K562 (cell line): Measurements from ENCODE around the gene AGT.

Source experiments
- CBX3 ChIP-seq, 2 experiments: IDR thresholded peaks; 1 replicate in 1 of 2; 2 replicates in 1 of 2; pipeline ENCODE4 v1.6.1; 2012; ENCODE audit warnings: inconsistent platforms in 2 of 2, low read length in 2 of 2, borderline replicate concordance in 1 of 2, control low read depth in 1 of 2
- CTCF ChIP-seq, 3 experiments: IDR thresholded peaks in 2 of 3; conservative IDR thresholded peaks in 1 of 3; 2 replicates each; pipeline ENCODE4 v1.5.1; 2011 to 2012; ENCODE audit warnings: low read length in 3 of 3, mild to moderate bottlenecking in 3 of 3, control low read depth in 2 of 3, improper control_type of control experiment in 1 of 3, inconsistent platforms in 1 of 3, low read depth in 1 of 3, mixed read lengths in 1 of 3, moderate library complexity in 1 of 3; ENCODE audit not compliant: insufficient read depth in 2 of 3
- FOXK1 ChIP-seq: sonication (generic); formaldehyde crosslinking; IDR thresholded peaks from 2 replicates; pipeline ENCODE4 v1.8.0; 2022; ENCODE audit warnings: missing genetic modification reagents, mild to moderate bottlenecking, borderline replicate concordance
- FOXM1 ChIP-seq, 2 experiments: fragments of 450-650 bp in 1 of 2; sonication (generic) in 1 of 2; formaldehyde crosslinking in 1 of 2; IDR thresholded peaks; 2 replicates each; pipeline versions ENCODE4 v1.6.1 to v1.9.0; 2017 to 2022; ENCODE audit warnings: low read depth in 2 of 2, mild to moderate bottlenecking in 2 of 2, missing genetic modification reagents in 1 of 2, moderate library complexity in 1 of 2
- NFE2 ChIP-seq: IDR thresholded peaks from 2 replicates; pipeline ENCODE4 v1.6.1; 2014; ENCODE audit warnings: antibody characterized with exemption, low read depth
- REST ChIP-seq, 2 experiments: fragments of 450-650 bp; formaldehyde crosslinking in 1 of 2; IDR thresholded peaks; 2 replicates each; pipeline versions ENCODE4 v1.4.0 to v1.6.1; 2014 to 2020; ENCODE audit warnings: mild to moderate bottlenecking in 2 of 2, borderline replicate concordance in 1 of 2, low read depth in 1 of 2
- STAG1 ChIP-seq: sonication (generic); formaldehyde crosslinking; IDR thresholded peaks from 2 replicates; pipeline ENCODE4 v1.5.0; 2020; ENCODE audit warnings: missing genetic modification reagents, borderline replicate concordance
- XRCC3 ChIP-seq: fragments of 450-650 bp; IDR thresholded peaks from 2 replicates; pipeline ENCODE4 v1.6.1; 2017; ENCODE audit warnings: mild to moderate bottlenecking, moderate library complexity
- ZEB2 ChIP-seq: fragments of 450-650 bp; IDR thresholded peaks from 2 replicates; pipeline ENCODE4 v1.6.1; 2016
- ZHX1 ChIP-seq: fragments of 150-350 bp; conservative IDR thresholded peaks from 2 replicates; pipeline ENCODE4 v1.6.1; 2014; ENCODE audit warnings: low read length
- ZNF282 ChIP-seq: sonication (generic); formaldehyde crosslinking; IDR thresholded peaks from 2 replicates; pipeline ENCODE4 v1.8.1; 2023; ENCODE audit warnings: missing genetic modification reagents

GRCh38 chr1:230739564-230740290 is 25.8 kb upstream of the AGT start:
- no peak for TF ChIP-seq CTCF (IDR thresholded peaks at IDR 0.05 in 2 of 3, conservative IDR thresholded peaks at IDR 0.05 in 1 of 3; ENCODE audit: insufficient read depth in 2 of 3, low read depth in 1 of 3, low read length in 3 of 3)
- TF ChIP-seq ZNF282 (CRISPR knock-in tag) = no peak
- TF ChIP-seq ZHX1 = no peak
- no peak for TF ChIP-seq STAG1 (CRISPR knock-in tag)
- no peak for TF ChIP-seq CBX3 (IDR thresholded peaks at IDR 0.05; ENCODE audit: borderline replicate concordance in 1 of 2, low read length in 2 of 2)
- TF ChIP-seq ZEB2 = no peak
- no peak for TF ChIP-seq XRCC3
- no peak for TF ChIP-seq REST (IDR thresholded peaks at IDR 0.05; ENCODE audit: borderline replicate concordance)
- no peak for TF ChIP-seq REST (CRISPR knock-in tag; IDR thresholded peaks at IDR 0.05; ENCODE audit: low read depth)
- TF ChIP-seq FOXM1 (IDR thresholded peaks at IDR 0.05; ENCODE audit: low read depth) = no peak
- TF ChIP-seq FOXM1 (CRISPR knock-in tag; IDR thresholded peaks at IDR 0.05; ENCODE audit: low read depth) = no peak
- TF ChIP-seq FOXK1 (CRISPR knock-in tag) = no peak
- no peak for TF ChIP-seq NFE2
